H1 (cell line): ENCODE measurements around the gene EVI5. TPM values are rescaled to one million over a fixed set of nuclear protein-coding genes. Genes with fewer than 3 reads are reported as not detected.

Experiments
- CTCF ChIA-PET: fragments of 300-600 bp; sonication (Branson Sonifier 250); formaldehyde crosslinking; loops from one replicate; lab custom pipeline; 2021; ENCODE audit not compliant: partially characterized antibody; lab: Charles Lee
- POLR2A ChIA-PET: fragments of 300-600 bp; sonication (Branson Sonifier 250); formaldehyde crosslinking; loops from one replicate; lab custom pipeline; 2021; ENCODE audit warnings: inconsistent platforms; ENCODE audit not compliant: partially characterized antibody; lab: Charles Lee
- DNase-seq, 2 experiments: peaks; one replicate each; pipeline versions ENCODE4 v3.0.0 to v3.0.0-alpha.2; 2010 to 2022; ENCODE audit warnings: low spot score in 2 of 2, low read depth in 1 of 2, mixed read lengths in 1 of 2
- FAIRE-seq: peaks from 2 replicates; lab custom pipeline; 2011; peaks lifted over from hg19 to GRCh38; lab: Jason Lieb, UNC
- H2AFZ ChIP-seq: 2 replicates; pipeline ENCODE4 v1.8.1; 2012; ENCODE audit warnings: low read length, inconsistent platforms
- H2AK5ac ChIP-seq: 2 replicates; pipeline ENCODE4 v1.6.1; 2013; ENCODE audit warnings: low read depth, low read length
- H2BK120ac ChIP-seq: replicated peaks from 2 replicates; pipeline ENCODE3; 2013; ENCODE audit warnings: low read depth, low read length, inconsistent platforms
- H2BK12ac ChIP-seq: 2 replicates; pipeline ENCODE4 v1.6.1; 2013; ENCODE audit warnings: low read depth, low read length
- H2BK15ac ChIP-seq: 2 replicates; pipeline ENCODE4 v1.6.1; 2013; ENCODE audit warnings: low read length
- H2BK20ac ChIP-seq: 2 replicates; pipeline ENCODE4 v1.6.1; 2013; ENCODE audit warnings: low read length
- H2BK5ac ChIP-seq: 2 replicates; pipeline ENCODE4 v1.6.1; 2013; ENCODE audit warnings: low read depth, low read length
- H3K14ac ChIP-seq: 2 replicates; pipeline ENCODE4 v1.6.1; 2013; ENCODE audit warnings: inconsistent platforms; ENCODE audit not compliant: insufficient read length
- H3K18ac ChIP-seq: 2 replicates; pipeline ENCODE4 v1.6.1; 2013; ENCODE audit warnings: low read length; ENCODE audit errors: extremely low read depth
- H3K23ac ChIP-seq: 2 replicates; pipeline ENCODE4 v1.6.1; 2013; ENCODE audit warnings: inconsistent platforms; ENCODE audit not compliant: insufficient read length
- H3K23me2 ChIP-seq: 2 replicates; pipeline ENCODE4 v1.6.1; 2013; ENCODE audit warnings: low read depth, low read length
- H3K27ac ChIP-seq: 2 replicates; pipeline ENCODE4 v1.6.1; 2011; ENCODE audit warnings: low read depth, low read length, inconsistent platforms
- H3K27me3 ChIP-seq, 4 experiments: replicated peaks in 1 of 4; 1 replicate in 1 of 4; 2 replicates in 3 of 4; pipeline versions ENCODE4 v1.6.1 to v1.8.1; 2011 to 2013; ENCODE audit warnings: low read length in 3 of 4, mild to moderate bottlenecking in 3 of 4, inconsistent platforms in 2 of 4, mixed read lengths in 2 of 4, moderate library complexity in 1 of 4; ENCODE audit not compliant: control insufficient read depth in 3 of 4, insufficient read depth in 3 of 4; ENCODE audit errors: extremely low read depth in 1 of 4
- H3K36me3 ChIP-seq, 4 experiments: 2 replicates each; pipeline versions ENCODE4 v1.6.1 to v1.8.1; 2011 to 2013; ENCODE audit warnings: mild to moderate bottlenecking in 4 of 4, low read length in 3 of 4, moderate library complexity in 2 of 4, control low read depth in 1 of 4, inconsistent platforms in 1 of 4; ENCODE audit not compliant: insufficient read depth in 4 of 4, control insufficient read depth in 2 of 4
- H3K4ac ChIP-seq: replicated peaks from 2 replicates; pipeline ENCODE3; 2013; ENCODE audit warnings: low read length, low read depth, mixed read lengths, inconsistent platforms; ENCODE audit not compliant: insufficient read length
- H3K4me1 ChIP-seq, 4 experiments: replicated peaks in 1 of 4; 1 replicate in 1 of 4; 2 replicates in 3 of 4; pipeline versions ENCODE4 v1.6.1 to v1.8.1; 2011 to 2013; ENCODE audit warnings: low read length in 3 of 4, inconsistent platforms in 2 of 4, mixed read lengths in 1 of 4; ENCODE audit not compliant: insufficient read depth in 4 of 4, control insufficient read depth in 3 of 4
- H3K4me2 ChIP-seq, 2 experiments: 2 replicates each; pipeline versions ENCODE4 v1.6.1 to v1.8.1; 2011 to 2013; ENCODE audit warnings: low read depth in 2 of 2, low read length in 2 of 2, control low read depth in 1 of 2, inconsistent platforms in 1 of 2, mild to moderate bottlenecking in 1 of 2; ENCODE audit not compliant: insufficient read depth in 1 of 2
- H3K4me3 ChIP-seq, 4 experiments: fragments of 200-600, 300-600 bp in 1 of 4; sonication (generic), shearing (Covaris generic), sonication (Bioruptor Twin) in 1 of 4; 2 replicates each; pipeline versions ENCODE4 v1.5.1 to v1.8.1; 2011 to 2016; ENCODE audit warnings: low read length in 4 of 4, low read depth in 3 of 4, control low read depth in 2 of 4, inconsistent platforms in 2 of 4, mild to moderate bottlenecking in 2 of 4, mixed read lengths in 1 of 4, moderate library complexity in 1 of 4; ENCODE audit not compliant: insufficient read depth in 2 of 4; ENCODE audit errors: extremely low read depth in 1 of 4
- H3K56ac ChIP-seq: replicated peaks from 2 replicates; pipeline ENCODE3; 2013; ENCODE audit warnings: low read depth, mild to moderate bottlenecking, mixed read lengths, low read length, inconsistent platforms; ENCODE audit not compliant: insufficient read length
- H3K79me1 ChIP-seq: 2 replicates; pipeline ENCODE4 v1.6.1; 2013; ENCODE audit warnings: low read depth, low read length, control low read depth
- H3K79me2 ChIP-seq, 2 experiments: 2 replicates each; pipeline versions ENCODE4 v1.6.1 to v1.8.1; 2012 to 2013; ENCODE audit warnings: low read length in 2 of 2, mild to moderate bottlenecking in 2 of 2, inconsistent platforms in 1 of 2; ENCODE audit not compliant: insufficient read depth in 2 of 2, control insufficient read depth in 1 of 2
- H3K9ac ChIP-seq, 4 experiments: replicated peaks in 1 of 4; 1 replicate in 1 of 4; 2 replicates in 3 of 4; pipeline versions ENCODE4 v1.6.1 to v1.8.1; 2011 to 2013; ENCODE audit warnings: low read depth in 3 of 4, low read length in 3 of 4, control low read depth in 2 of 4, mild to moderate bottlenecking in 2 of 4, moderate library complexity in 2 of 4, inconsistent platforms in 1 of 4; ENCODE audit errors: extremely low read depth in 1 of 4
- H3K9me3 ChIP-seq, 2 experiments: 2 replicates each; pipeline versions ENCODE4 v1.6.1 to v1.8.1; 2012 to 2013; ENCODE audit warnings: mild to moderate bottlenecking in 2 of 2, moderate library complexity in 2 of 2, control low read depth in 1 of 2, inconsistent platforms in 1 of 2, low read depth in 1 of 2, low read length in 1 of 2, mixed read lengths in 1 of 2; ENCODE audit not compliant: insufficient read depth in 2 of 2
- H4K20me1 ChIP-seq, 2 experiments: replicated peaks in 1 of 2; 2 replicates each; pipeline versions ENCODE3 to v1.8.1; 2011 to 2013; ENCODE audit warnings: inconsistent platforms in 2 of 2, low read length in 2 of 2, mild to moderate bottlenecking in 1 of 2; ENCODE audit not compliant: insufficient read depth in 2 of 2, control insufficient read depth in 1 of 2
- H4K5ac ChIP-seq: 2 replicates; pipeline ENCODE4 v1.6.1; 2013; ENCODE audit warnings: low read length, low read depth, mixed read lengths, inconsistent platforms; ENCODE audit not compliant: insufficient read length
- H4K8ac ChIP-seq: 2 replicates; pipeline ENCODE4 v1.8.0; 2013; ENCODE audit warnings: mild to moderate bottlenecking, moderate library complexity, low read length, inconsistent platforms; ENCODE audit not compliant: insufficient read depth; ENCODE audit errors: extremely low read depth
- H4K91ac ChIP-seq: replicated peaks from 2 replicates; pipeline ENCODE3; 2013; ENCODE audit warnings: low read length, mixed read lengths, inconsistent platforms; ENCODE audit not compliant: insufficient read length
- BACH1 ChIP-seq: IDR thresholded peaks from 2 replicates; pipeline ENCODE4 v1.6.1; 2012; ENCODE audit warnings: low read length, improper control_type of control experiment
- CTCF ChIP-seq, 3 experiments: IDR thresholded peaks; 1 replicate in 2 of 3; 2 replicates in 1 of 3; pipeline versions ENCODE4 v1.5.1 to v1.6.1; 2011; ENCODE audit warnings: low read length in 3 of 3, mild to moderate bottlenecking in 3 of 3, inconsistent platforms in 2 of 3, low read depth in 1 of 3, moderate library complexity in 1 of 3; ENCODE audit not compliant: insufficient read depth in 1 of 3; ENCODE audit errors: control extremely low read depth in 1 of 3
- HDAC2 ChIP-seq, 2 experiments: fragments of 300-600 bp in 1 of 2; sonication (generic) in 1 of 2; IDR thresholded peaks; 2 replicates each; pipeline ENCODE4 v1.6.1; 2011 to 2012; ENCODE audit warnings: low read depth in 2 of 2, low read length in 2 of 2, mild to moderate bottlenecking in 2 of 2, moderate library complexity in 2 of 2, borderline replicate concordance in 1 of 2, inconsistent platforms in 1 of 2
- HDAC6 ChIP-seq: IDR thresholded peaks from one replicate; pipeline ENCODE4 v1.7.1; 2012; ENCODE audit warnings: low read depth, mild to moderate bottlenecking, inconsistent platforms, low read length, moderate library complexity
- MAX ChIP-seq: IDR thresholded peaks from 2 replicates; pipeline ENCODE4 v1.6.1; 2012; ENCODE audit warnings: inconsistent platforms
- POLR2AphosphoS5 ChIP-seq: IDR thresholded peaks from 2 replicates; pipeline ENCODE4 v1.6.1; 2011; ENCODE audit warnings: low read depth, low read length
- SRF ChIP-seq: IDR thresholded peaks from 2 replicates; pipeline ENCODE4 v1.6.1; 2011; ENCODE audit warnings: mild to moderate bottlenecking, low read depth, low read length, moderate library complexity
- TAF7 ChIP-seq: optimal IDR thresholded peaks from 2 replicates; pipeline ENCODE3; 2011; ENCODE audit warnings: low read depth, mild to moderate bottlenecking, inconsistent platforms, low read length, moderate library complexity, borderline replicate concordance
- YY1 ChIP-seq: IDR thresholded peaks from 2 replicates; pipeline ENCODE4 v1.6.1; 2011; ENCODE audit warnings: low read depth, mild to moderate bottlenecking, low read length
- WGBS, 2 experiments: shearing (Covaris generic) in 1 of 2; methylation state at CpG; one replicate each; pipeline versions ENCODE4 v1.1.6 to v1.1.7; 2013 to 2015; ENCODE audit warnings: low lambda C conversion rate in 2 of 2, mixed read lengths in 2 of 2, inconsistent platforms in 1 of 2, low coverage in 1 of 2, missing lambda C conversion rate in 1 of 2; ENCODE audit not compliant: insufficient replicate concordance in 2 of 2, insufficient coverage in 1 of 2, insufficient read length in 1 of 2; ENCODE audit errors: extremely low coverage in 1 of 2, missing lambda C conversion rate in 1 of 2; 5-methylcytosine and 5-hydroxymethylcytosine counted together
- polyA plus RNA-seq, 7 experiments: library from polyadenylated mRNA; depleted of rRNA in 3 of 7; stranded (reverse) in 5 of 7; unstranded in 2 of 7; fragments of >200 nt in 5 of 7; fragments of 200-250 nt in 2 of 7; gene quantifications; 1 replicate in 5 of 7; 2 replicates in 1 of 7; 4 replicates in 1 of 7; pipeline versions ENCODE4 v1.2.1 to v1.2.3, GENCODE V29; 2011 to 2013; ENCODE audit warnings: missing spikeins in 2 of 7, mixed read lengths in 2 of 7
- total RNA-seq: library from RNA; stranded (reverse); fragmentation: NEBNext Ultra II Directional; extraction: Animal tissue kit (Norgen Biotek cat#: 25700); gene quantifications from 2 replicates; pipeline ENCODE4 v1.2.1, GENCODE V29; 2021

Gene EVI5
- total and polyA plus RNA-seq, 2 of the 8 experiments (the other 6 are each of a cell fraction or from before 2014, with no cell fraction given), result 1.7 to 13.7 TPM

GRCh38 chr1:92481599-92481925, 303.3 kb downstream of the EVI5 start:
- Histone ChIP-seq H2BK20ac (no peak overlapping the region), H3K4ac (no peak overlapping the region), H2BK5ac (no peak overlapping the region), H3K36me3 (peaks cover 0 to 8% (median 0%) of the 10 kb centered on the region in 4 experiments; a peak in 1 of 8 replicates), H3K56ac (no peak overlapping the region), H3K27me3 (peaks cover 76 to 98% (median 92%) of the 10 kb centered on the region in 4 experiments), H2BK15ac (no peak overlapping the region; the same call in 1 of the 2 replicates), H3K4me2 (peak overlapping the region; percentile 81 to 97), H2AFZ (no peak overlapping the region), H3K23ac (no peak overlapping the region), H3K18ac (no peak overlapping the region), H4K20me1 (peaks cover 1 to 15% of the 10 kb centered on the region in 2 experiments), H3K79me1 (no peaks in the 10 kb centered on the region), H4K5ac (no peak overlapping the region), H2BK120ac (no peak overlapping the region), H4K8ac (no peak overlapping the region; the same call in 1 of the 2 replicates), H2BK12ac (no peak overlapping the region), H3K4me3 (peak overlapping the region in 3 of 4 experiments; percentile 15 to 63 (median 39); a peak in 5 of 8 replicates), H3K23me2 (peaks cover 25% of the 10 kb centered on the region; the same call in 1 of the 2 replicates), H3K4me1 (peaks cover 0 to 54% (median 27%) of the 10 kb centered on the region in 4 experiments; a peak in 6 of 7 replicates), H3K9ac (no peak overlapping the region), H3K79me2 (no peaks in the 10 kb centered on the region), H4K91ac (no peak overlapping the region), H3K14ac (no peak overlapping the region), H3K27ac (no peak overlapping the region), H2AK5ac (no peak overlapping the region), H3K9me3 (peaks cover 0 to 7% of the 10 kb centered on the region in 2 experiments; a peak in 1 of 4 replicates)
- TF ChIP-seq TAF7, result no peak
- TF ChIP-seq SRF, result no peak
- TF ChIP-seq MAX, result no peak
- TF ChIP-seq CTCF (IDR thresholded peaks at IDR 0.05; ENCODE audit: control extremely low read depth in 1 of 3, insufficient read depth in 1 of 3, low read depth in 1 of 3, low read length in 3 of 3), result no peak
- TF ChIP-seq HDAC2 (IDR thresholded peaks at IDR 0.05; ENCODE audit: borderline replicate concordance in 1 of 2, low read depth in 2 of 2, low read length in 2 of 2), result no peak
- no peak for TF ChIP-seq POLR2AphosphoS5
- TF ChIP-seq HDAC6, result no peak
- TF ChIP-seq YY1, result no peak
- TF ChIP-seq BACH1, result no peak
- CTCF ChIA-PET, result interaction anchor here (0.9 to 2.6 kb wide), 2 partner anchors 64 to 171 kb away, joined by 5 to 6 read pairs; no protein-coding TSS in a partner anchor
- WGBS, 2 experiments, result 7% methylated on average over 12 of the region's 12 CpGs; no CpG with 5 or more reads in 1 of the 2 experiments
- FAIRE-seq (no peak), DNase-seq (no peak)
- POLR2A ChIA-PET, result interaction anchor here (1.5 kb wide), 1 partner anchor 181 kb away, joined by 3 read pairs; no protein-coding TSS in a partner anchor
